ENCODE results near the gene NPFF.
A peak's percentile ranks its signal among the peaks of the same experiment; 100 is the strongest.
"Not testable (repeated sequence)": the region's sequence is repeated elsewhere in the genome, so short reads cannot be mapped to it uniquely, and the experiment has no call there.

The NPFF gene, protein sequence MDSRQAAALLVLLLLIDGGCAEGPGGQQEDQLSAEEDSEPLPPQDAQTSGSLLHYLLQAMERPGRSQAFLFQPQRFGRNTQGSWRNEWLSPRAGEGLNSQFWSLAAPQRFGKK

DNA sequence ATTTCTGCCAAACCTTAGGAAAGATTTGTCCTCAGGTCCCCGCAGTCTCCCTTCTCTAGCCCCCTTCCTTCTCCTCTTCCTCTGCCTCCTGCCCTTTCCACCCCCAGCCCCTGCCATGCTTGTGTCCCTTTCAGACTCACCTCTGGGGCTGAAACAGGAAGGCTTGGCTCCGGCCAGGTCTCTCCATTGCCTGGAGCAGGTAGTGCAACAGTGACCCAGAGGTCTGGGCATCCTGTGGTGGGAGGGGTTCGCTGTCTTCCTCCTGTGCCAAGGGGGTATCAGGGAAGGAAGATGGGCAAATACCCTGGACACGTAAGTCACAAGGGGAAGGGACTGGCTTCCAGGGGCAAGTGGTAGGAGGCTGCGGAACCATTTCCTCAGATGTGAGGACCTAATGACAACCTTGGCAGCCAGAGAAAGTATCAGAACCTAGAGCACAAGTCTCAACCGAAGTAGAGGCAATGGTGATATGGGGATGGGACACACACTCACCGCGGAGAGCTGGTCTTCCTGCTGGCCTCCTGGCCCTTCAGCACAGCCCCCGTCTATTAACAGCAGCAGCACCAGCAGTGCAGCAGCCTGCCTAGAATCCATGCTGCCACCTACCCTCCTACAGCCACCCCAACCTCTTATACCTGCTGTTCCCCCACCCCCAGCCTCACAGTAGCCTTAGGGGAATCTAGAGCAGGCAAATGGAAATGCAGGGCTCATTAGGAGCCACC, at the start of gene NPFF:
NPFF (minus strand) TSS at position 604 of the 722 bp plus-strand sequence; CDS start at position 594, 10 bp downstream.
- no peak for DNase-seq

DNA sequence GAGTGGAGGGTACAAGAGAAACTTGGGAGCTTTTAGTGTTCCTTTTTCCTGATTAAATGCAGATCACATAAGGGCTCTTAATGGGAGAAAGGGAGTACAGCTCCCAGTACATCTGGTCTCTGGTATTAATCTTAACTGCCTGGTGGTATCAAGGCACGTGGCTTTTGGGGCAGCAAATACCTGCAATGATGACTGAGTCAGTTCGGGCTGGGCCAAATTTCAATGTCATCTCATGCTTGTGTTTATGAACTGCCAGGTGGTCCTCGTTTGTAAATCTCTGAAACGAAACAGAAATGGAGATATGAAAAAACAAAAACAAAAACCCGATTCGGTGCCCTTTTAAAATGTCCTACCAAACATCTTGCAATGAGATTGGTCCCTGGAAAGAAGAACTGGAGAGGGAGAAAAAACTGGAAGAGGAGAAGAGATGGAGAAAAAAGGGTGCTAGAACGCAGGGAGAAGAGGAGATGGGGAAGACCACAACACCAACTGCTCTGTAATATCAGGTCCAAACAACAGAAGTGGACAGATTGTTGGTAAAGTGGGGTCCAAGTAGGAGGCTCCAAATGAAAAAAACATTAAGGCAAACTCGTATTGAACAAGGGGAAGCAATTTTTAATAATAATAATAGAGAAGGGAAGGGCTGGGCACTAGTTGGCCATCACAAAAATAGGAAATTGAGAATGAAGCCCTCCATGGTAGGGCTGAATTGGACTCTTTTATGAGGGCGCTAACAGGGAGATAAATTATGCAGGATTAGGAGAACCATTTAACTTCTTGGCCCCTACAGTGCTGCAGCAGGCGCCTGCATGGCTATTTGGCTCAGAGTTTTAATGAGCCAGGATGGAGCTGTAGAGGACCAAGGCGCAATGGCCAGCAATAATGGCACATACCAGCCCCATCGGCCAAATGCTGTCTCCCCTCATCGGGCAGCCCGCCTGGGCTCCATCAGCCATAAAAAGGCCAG, 45.4 kb upstream of the NPFF start:
- DNase-seq, result no peak

DNA sequence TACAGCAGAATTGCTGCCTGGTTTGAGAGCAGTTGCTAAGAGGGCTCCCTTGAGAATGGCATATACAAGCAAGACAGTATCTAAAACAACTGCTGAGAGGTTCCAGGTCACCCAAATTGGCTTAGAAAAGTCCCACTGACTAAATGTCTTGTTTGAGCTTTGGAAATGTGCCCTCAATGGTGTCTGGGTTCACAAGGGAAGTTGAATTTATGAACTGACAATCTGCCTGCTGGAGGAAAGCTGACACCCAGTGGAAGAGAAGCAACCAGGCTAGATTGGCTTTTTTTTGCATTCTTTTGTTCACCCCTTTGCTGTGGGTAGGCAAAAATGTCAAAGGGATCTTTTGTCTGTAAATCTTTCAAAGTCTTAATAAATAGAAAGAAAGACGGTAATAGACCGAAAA, 44.6 kb upstream of the NPFF start:
- no peak for DNase-seq

DNA sequence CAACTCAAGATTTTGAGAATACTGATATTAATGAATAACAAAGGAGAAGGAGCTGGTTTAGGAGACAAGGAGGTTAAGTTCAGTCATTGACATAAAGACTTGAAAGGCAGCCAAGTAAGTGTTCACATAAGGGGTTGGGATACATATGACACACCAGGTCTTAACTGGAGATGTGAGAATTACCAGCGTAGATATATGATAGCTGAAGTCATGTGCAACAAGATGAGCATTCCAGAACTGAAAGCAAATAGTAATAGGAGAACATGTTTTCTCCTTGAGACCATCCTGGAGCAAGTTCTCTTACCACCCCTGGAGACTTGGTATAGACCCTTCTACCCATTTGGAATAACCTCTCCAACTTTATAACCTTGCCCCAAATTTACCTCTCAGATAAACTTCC, 43.3 kb upstream of the NPFF start:
- no peak for DNase-seq

DNA sequence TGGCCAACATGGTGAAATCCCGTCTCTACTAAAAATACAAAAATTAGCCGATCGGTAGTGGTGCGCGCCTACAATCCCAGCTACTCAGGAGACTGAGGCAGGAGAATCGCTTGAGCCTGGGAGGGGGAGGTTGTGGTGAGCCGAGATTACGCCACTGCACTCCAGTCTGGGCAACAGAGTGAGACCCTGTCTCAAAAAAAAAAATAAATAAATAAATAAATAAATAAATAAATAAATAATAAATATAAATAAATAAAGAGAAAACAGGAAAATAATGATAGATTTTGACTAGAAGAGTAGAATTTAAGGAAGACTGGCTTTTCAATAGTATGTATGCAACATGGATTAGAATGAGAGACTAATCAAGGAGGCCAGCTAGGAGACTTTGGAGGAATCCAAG, 42.8 kb upstream of the NPFF start:
- DNase-seq, result not testable (repeated sequence)

DNA sequence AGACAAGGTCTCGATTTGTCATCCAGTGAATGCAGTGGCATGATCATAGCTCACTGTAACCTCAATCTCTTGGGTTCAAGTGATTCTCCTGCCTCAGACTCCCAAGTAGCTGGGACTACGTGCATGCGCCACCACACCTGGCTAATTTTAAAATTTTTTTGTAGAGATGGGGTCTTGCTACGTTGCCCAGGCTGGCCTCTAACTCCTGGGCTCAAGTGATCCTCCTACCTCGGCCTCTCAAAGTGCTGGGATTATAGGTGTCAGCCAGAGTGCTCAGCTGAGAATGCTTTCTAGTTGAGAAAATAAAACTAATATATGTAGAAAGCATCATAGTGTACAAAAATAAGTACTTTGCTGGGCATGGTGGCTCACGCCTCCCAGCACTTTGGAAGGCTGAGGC, 41.1 kb upstream of the NPFF start:
- DNase-seq, result not testable (repeated sequence)

DNA sequence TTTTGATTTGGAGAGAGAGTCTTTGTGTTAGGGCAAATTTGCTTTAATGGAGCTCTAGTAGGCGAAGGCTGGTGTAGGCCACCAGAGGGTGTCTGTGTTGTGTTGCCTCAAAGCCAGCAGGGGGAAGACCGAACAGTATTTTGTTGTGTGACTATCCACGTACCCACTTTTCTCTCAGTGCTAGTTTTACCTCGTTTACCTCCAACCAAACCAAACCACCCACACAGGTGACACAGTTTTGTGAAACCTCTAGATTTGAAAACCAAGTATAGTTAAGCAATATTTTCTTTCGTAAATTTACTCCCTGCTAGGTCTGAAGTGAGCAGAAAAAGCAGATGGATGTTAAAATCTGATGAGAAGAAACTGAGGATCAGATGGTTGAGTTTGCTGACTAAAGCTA, 36.3 kb upstream of the NPFF start:
- peak; percentile 32 for DNase-seq

DNA sequence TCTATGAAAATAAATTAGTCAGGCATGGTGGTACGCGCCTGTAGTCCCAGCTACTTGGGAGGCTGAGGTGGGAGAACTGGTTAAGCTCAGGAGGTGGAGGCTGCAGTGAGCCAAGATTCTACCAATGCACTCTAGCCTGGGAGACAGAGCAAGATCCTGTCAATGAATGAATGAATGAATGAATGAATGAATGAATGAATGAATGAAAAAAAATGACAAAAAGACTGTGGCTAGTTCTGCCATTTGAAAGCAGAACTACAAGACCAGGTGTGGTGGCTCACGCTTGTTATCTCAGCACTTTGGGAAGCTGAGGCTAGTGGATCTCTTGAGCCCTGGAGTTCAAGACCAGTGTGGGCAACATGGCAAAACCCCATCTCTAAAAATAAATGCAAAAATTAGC, 32.2 kb upstream of the NPFF start:
- no peak for DNase-seq

DNA sequence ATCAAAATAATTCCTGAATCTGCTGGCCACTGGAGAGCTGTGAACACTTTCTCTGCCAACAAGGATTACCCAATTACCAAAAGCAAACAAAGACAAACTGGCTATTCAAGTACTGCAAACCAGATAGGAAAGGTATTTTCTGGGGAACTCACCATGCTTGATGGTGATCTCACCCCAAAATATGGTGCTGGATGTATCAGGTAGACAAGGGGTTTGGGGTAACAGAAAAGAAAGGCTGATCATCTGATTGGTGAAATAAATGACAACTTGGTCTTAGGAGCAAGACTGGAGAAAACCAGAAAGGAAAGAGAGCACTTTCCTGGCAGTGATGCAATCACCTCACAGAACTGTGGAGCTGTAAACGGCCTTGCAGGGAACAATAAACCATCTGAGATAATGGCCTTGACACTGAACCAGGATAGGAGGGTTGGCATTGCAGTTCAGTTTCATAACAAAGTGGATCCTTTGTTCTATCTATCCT, 31.0 kb upstream of the NPFF start:
- DNase-seq, result no peak

DNA sequence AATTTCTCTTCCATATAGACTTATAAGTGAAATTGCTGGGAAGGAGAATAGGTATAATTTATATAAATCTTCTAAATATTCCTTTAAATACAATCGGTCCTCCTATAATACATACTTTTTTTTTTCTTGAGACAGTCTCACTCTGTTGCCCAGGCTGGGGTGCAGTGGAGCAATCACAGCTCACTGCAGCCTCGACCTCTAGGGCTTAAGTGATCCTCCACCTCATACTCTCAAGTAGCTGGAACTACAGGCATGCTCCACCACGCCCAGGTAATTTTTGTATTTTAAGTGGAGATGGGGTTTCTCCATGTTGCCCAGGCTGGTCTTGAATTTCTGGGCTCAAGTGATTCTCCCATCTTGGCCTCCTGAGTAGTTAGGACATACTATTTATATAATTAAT, 29.7 kb upstream of the NPFF start:
- no peak for DNase-seq

DNA sequence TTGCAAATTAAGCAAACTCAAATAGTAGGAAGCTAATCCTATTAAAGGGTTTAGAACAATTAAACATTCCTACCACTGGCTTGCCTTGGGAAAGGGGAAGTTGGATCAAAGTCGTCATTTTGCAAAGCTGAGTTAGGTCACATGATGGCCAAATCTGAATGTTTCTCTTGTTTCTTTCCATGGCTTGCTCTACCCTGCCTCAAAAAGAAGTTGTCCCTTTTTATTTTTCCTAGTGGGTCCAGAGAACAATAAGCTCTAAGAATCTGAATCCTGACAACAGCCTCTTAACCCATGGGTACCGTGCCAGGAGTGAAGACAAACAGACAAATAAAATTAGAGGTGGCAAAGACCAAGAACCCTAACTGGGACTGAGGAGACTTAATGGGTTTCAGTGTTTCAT, 26.2 kb upstream of the NPFF start:
- no peak for DNase-seq

DNA sequence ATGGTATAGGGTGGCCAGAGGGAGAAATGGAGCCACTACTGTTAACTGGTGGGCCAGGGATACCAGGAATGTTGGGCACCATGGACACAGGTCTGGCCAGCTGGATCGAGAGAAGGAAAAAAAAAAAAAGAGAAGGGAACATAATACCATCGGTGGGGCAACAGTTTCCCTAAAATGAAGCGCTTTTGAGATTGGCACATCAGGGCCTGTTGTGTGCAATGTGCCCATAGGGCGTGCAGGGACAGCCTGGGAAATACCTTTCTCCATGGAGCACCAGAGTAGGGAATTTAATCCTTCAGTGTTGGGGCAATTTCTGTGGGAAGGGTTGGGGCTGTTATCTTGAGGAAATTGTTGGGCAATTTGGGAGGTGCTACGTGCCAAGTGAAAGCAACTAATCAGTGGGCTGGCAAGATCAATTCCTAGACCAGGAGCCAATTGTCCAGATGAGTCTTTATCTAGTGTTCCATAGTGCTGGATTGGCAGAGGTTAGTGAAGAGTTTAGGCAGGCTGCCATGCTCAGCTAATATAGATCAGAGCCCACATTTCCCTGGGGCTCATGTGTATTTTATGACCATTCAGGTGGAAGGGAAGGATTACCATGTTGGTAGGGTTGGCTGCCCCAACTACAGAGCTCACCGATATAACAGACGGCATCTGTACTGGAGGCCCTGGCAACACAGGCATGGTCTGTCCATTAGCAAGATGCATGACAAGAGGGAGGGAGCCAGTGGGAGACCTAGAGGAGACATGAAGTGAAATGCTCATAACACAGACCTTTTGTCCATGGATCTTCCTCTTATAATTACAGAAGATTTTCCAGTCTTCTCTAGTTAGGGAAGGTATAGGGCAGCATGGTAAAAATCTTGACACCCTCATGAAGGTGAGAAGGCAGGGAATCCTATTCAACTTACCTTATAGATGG, 25.5 kb upstream of the NPFF start:
- no peak for DNase-seq

DNA sequence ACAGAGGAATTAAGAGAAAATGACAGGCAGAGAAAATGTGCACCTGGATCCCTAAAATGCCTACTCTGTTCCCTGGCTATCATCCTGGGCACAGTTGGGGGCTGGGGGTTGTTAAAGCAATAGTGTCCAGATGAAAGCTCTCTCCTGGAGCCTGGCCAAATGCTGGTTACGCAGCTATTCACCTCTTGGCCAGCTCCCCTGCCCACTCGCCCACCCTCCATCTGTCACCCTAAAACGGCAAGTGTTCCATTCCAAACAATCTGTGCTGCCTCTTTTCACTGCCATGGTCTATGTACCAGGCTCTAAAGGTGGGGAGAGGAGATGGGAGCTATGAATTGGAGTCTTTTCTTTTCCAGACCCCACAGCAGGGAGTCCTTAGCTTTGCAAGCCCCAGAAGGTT, 24.7 kb upstream of the NPFF start:
- no peak for DNase-seq

DNA sequence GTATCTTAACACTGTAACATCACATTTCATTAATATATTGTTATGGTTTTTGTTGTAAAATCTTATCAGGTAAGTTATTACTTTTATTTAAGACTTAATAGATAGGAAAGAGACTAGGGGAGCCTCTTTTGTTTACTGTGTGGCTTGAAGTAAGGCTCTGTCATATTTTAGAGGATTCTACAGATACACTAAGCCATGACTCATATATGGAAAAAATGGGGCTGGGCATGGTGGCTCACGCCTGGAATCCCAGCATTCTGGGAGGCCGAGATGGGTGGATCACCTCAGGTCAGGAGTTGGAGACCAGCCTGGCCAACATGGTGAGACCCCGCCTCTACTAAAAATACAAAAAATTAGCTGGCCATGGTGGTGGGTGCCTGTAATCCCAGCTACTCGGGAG, 23.6 kb upstream of the NPFF start:
- no peak for DNase-seq

DNA sequence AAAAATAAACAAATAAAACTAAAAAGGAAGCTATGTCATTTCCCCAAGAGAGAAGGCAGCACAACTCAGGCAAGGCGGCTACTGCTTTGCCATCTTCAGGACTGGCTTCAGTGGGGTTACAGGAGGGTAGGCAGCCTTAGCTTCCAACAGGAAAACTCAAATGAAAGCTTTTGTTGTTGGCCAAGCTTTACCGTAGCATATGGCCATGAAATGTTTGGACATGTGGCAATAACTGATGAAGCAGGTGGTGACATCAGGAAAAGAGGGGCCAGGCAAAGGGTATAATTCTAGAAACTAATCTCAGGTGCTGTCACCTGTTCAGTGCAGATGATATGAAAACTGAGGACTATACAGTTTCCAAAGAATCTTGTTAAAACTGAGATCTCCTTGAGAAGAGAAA, 22.8 kb upstream of the NPFF start:
- DNase-seq, result no peak

DNA sequence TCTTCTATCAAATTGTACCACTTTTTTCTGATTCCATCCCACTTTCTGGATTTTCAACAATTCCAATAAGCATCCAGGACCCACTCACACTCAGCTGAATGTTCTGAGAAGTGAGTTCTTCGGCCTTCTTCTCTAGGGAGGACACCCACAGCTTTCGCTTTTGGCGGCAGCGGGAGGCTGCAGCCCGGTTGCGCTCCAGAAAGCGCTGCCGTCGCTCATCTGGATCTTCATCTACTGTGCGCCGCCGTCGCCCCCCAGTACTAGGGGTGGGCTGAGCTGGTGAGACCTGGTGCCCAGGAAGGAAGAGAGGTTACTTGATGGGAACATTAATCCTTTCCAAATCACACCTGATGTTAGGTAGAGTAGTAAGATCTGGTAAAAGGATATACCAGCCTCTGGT, 17.2 kb upstream of the NPFF start:
- DNase-seq, result no peak

DNA sequence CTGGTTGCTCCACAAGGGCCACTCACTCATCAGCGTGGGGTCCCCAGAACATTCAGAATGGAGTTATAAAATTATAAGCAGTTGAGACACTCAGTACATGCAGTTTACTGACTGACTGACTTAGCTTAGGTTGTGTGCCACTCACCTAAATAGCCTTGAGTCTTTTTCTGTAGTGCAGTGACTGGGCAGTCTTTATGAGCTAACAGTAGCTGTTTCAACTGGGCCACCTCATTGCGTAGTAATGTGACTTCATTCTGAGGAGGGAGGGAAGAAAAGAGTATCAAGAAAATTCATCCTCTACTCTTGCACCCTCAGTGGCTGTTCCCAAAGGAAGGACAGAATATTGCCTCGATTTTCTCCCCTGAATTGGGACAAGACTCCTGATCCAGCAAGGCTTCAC, 15.8 kb upstream of the NPFF start:
- DNase-seq, result no peak

DNA sequence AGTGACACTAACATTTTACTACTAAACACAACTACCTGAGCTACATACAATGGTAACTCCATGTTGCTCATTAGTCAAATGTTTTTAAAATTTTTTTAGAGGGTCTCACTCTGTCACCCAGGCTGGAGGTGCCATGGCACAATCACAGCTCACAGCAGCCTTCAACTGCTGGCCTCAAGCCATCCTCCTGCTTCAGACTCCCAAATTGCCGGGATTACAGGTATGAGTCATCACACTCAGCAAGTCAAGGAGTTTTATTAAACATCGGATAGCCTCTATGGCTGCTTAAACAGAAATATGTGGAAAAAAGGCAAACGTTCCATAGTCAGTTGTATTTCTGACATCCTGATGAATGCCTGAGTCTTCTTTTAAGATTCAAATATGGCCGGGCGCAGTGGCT, 11.1 kb upstream of the NPFF start:
- no peak for DNase-seq

DNA sequence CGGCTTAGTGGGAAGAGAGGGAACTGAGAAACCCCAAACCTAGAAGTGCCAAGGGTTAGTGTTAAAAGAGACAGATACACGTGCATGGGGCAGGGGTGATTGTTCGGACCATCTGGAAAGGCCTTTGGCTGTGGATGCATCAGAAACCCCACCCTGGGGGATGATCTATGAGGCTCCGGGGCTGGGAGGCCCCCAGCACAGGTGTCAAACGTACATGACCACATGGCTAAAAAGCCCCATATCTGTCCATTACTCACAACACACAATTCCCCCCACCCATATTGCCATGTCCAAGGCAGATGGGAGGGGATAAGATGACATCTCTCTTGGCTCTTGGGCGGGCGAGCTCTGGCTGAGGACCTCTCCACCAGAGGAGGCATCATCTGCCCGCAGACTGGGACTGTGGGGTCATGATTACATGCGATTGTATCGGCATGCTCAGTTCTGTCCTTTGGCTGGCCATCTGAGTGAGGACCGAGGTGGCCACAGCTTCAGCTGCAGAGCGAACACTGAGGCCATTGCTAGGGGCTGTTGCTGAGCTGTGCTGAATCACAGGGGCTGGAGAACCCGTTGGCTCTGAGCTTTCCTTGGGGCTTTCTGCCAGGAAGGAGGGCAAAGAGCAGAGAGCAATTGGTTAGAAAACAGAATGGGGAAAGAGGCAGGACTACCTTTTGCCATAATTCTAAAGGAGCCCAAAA, 9.6 kb upstream of the NPFF start:
- DNase-seq, result no peak

DNA sequence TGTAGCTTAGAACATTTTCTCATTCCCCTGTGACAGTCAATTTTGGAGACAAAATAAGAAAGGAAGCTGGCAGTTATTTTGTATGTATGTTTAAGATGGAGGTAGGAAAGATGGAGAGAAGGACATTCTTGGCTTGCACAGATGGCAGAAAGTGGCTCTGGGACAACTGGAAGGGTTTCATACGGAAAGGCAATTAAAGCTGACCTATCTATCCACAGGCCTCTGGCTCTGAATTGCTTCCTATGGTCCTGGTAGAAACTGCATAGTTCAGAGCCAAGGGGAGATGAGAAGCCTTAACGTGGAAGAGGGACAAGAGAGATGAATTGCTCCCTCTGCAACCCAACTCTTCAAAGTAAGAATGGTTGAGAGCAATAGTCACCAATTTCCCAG, 8.0 kb upstream of the NPFF start:
- DNase-seq, result no peak

DNA sequence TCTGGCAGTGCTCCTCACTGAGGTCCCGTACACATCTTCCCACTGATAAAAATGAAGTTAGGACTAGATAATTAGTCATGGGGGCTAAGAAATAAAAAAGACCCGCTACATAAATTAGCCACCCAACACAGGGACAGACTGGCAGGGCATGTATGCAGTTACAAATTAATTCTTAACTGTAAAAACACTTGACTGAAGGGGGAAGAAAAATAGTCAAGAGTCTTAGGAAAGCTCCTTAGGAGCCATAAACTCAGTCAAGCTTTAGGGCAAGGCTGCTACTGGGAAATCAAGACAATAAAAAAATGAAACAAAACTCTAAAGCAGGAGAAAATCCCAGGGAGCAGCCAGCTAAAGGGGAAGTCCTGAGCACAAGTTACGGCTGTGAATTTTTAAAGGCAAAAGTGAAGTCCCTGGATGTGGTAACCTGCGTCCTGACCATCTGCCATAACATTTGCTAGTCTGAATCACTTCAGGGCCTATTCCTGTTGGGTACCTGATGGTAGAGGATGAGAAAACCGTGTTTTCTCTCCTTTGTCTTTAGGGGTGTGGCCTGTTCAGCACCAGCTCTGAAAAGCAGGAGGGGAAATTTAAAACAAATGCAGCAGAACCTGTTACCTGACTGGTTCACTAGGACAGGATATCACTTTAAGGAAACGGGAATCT, 7.5 kb upstream of the NPFF start:
- no peak for DNase-seq

Data from activated gamma-delta T cell treated with Interleukin-2 at 50 U/mL for 16 hours (primary cell).